Liver (tissue), 9 donors: ENCODE data around the gene MICAL2. TPM values are rescaled to one million over a fixed set of nuclear protein-coding genes. Genes with fewer than 3 reads are reported as not detected.

ENCODE experiments used
- DNase-seq: peaks from one replicate; pipeline ENCODE4 v3.0.0-alpha.2; 2017; ENCODE audit warnings: low spot score
- H3K27ac ChIP-seq, 2 donors: one replicate each; pipeline ENCODE4 v1.7.0; 2013; ENCODE audit warnings: inconsistent platforms in 2 of 2, low read length in 2 of 2, control low read depth in 1 of 2, low read depth in 1 of 2, mild to moderate bottlenecking in 1 of 2
- H3K27me3 ChIP-seq, 4 donors: one replicate each; pipeline versions ENCODE4 v1.6.1 to v1.7.0; 2013; ENCODE audit warnings: low read length in 3 of 4, inconsistent platforms in 1 of 4, mild to moderate bottlenecking in 1 of 4, moderate library complexity in 1 of 4; ENCODE audit not compliant: control insufficient read depth in 4 of 4, insufficient read depth in 4 of 4
- H3K36me3 ChIP-seq, 4 donors: one replicate each; pipeline versions ENCODE4 v1.6.1 to v1.7.0; 2013; ENCODE audit warnings: low read length in 3 of 4, mild to moderate bottlenecking in 3 of 4, low read depth in 1 of 4, moderate library complexity in 1 of 4; ENCODE audit not compliant: control insufficient read depth in 4 of 4, insufficient read depth in 3 of 4
- H3K4me1 ChIP-seq, 4 donors: one replicate each; pipeline versions ENCODE4 v1.6.1 to v1.7.0; 2013; ENCODE audit warnings: low read length in 3 of 4, mild to moderate bottlenecking in 3 of 4, moderate library complexity in 1 of 4; ENCODE audit not compliant: control insufficient read depth in 4 of 4, insufficient read depth in 4 of 4
- H3K4me3 ChIP-seq, 3 donors: one replicate each; pipeline versions ENCODE4 v1.6.1 to v1.7.0; 2013; ENCODE audit warnings: low read length in 3 of 3, control low read depth in 1 of 3, low read depth in 1 of 3, mild to moderate bottlenecking in 1 of 3
- H3K9ac ChIP-seq, 2 donors: one replicate each; pipeline ENCODE4 v1.7.0; 2013; ENCODE audit warnings: low read length in 2 of 2, mild to moderate bottlenecking in 2 of 2, moderate library complexity in 2 of 2, control low read depth in 1 of 2, low read depth in 1 of 2
- H3K9me3 ChIP-seq, 4 donors: one replicate each; pipeline versions ENCODE4 v1.6.1 to v1.7.0; 2013; ENCODE audit warnings: low read length in 3 of 4; ENCODE audit not compliant: control insufficient read depth in 4 of 4
- GABPA ChIP-seq, 2 donors: IDR thresholded peaks in 1 of 2; conservative IDR thresholded peaks in 1 of 2; 2 replicates each; pipeline ENCODE4 v1.6.1; 2016; ENCODE audit warnings: antibody characterized with exemption in 2 of 2, mild to moderate bottlenecking in 1 of 2, moderate library complexity in 1 of 2
- HNF4A ChIP-seq, 2 donors: conservative IDR thresholded peaks; 2 replicates each; pipeline ENCODE4 v1.6.1; 2016; ENCODE audit warnings: antibody characterized with exemption in 2 of 2, mild to moderate bottlenecking in 2 of 2
- JUND ChIP-seq, 2 donors: IDR thresholded peaks; 2 replicates each; pipeline ENCODE4 v1.6.1; 2016; ENCODE audit warnings: antibody characterized with exemption in 2 of 2
- NR2F2 ChIP-seq: IDR thresholded peaks from 2 replicates; pipeline ENCODE4 v1.6.1; 2016; ENCODE audit warnings: antibody characterized with exemption
- RAD21 ChIP-seq, 2 donors: IDR thresholded peaks; 2 replicates each; pipeline ENCODE4 v1.6.1; 2016; ENCODE audit warnings: antibody characterized with exemption in 2 of 2, mild to moderate bottlenecking in 2 of 2
- SP1 ChIP-seq: IDR thresholded peaks from 2 replicates; pipeline ENCODE4 v1.6.1; 2018; ENCODE audit warnings: antibody characterized with exemption, mild to moderate bottlenecking
- WGBS: extraction: QIAGEN DNeasy Blood & Tissue Kit; methylation state at CpG from one replicate; pipeline ENCODE4 v1.1.7; 2013; 5-methylcytosine and 5-hydroxymethylcytosine counted together
- polyA plus RNA-seq, 2 donors: library from polyadenylated mRNA; stranded (reverse) in 1 of 2; unstranded in 1 of 2; fragments of 200-250 nt in 1 of 2; fragments of >200 nt in 1 of 2; fragmentation: Nextera tagmentation in 1 of 2; extraction: Ambion mirVana in 1 of 2; gene quantifications; one replicate each; pipeline versions ENCODE4 v1.2.1 to v1.2.3, GENCODE V29; 2013 to 2015
- total RNA-seq, 2 donors: library from RNA; depleted of rRNA; stranded (reverse); fragments of >200 nt; gene quantifications; one replicate each; pipeline ENCODE4 v1.2.3, GENCODE V29; 2014
- TF ChIP-seq, protein P1 (sequence below): IDR thresholded peaks from 2 replicates; pipeline ENCODE4 v1.6.1; 2016; ENCODE audit warnings: antibody characterized with exemption
- TF ChIP-seq, protein P2 (sequence below): IDR thresholded peaks from 2 replicates; pipeline ENCODE4 v1.6.1; 2016; ENCODE audit warnings: antibody characterized with exemption
- TF ChIP-seq, protein P3 (sequence below): IDR thresholded peaks from 2 replicates; pipeline ENCODE4 v1.6.1; 2016; ENCODE audit warnings: antibody characterized with exemption
- TF ChIP-seq, protein P4 (sequence below): IDR thresholded peaks from 2 replicates; pipeline ENCODE4 v1.6.1; 2016; ENCODE audit warnings: antibody characterized with exemption, mild to moderate bottlenecking
- TF ChIP-seq, protein P5 (sequence below): fragments of 150-350 bp; IDR thresholded peaks from 2 replicates; pipeline ENCODE4 v1.5.1; 2017; ENCODE audit warnings: improper control_type of control experiment, low read depth, low read length; ENCODE audit not compliant: missing input control
- donor health status: healthy.
- donor health status: healthy.
- donor health status: healthy.
- donor health status: healthy.
- donor health status: healthy.

Gene MICAL2
- total and polyA plus RNA-seq, 4 donors, result 17.5 to 113 (median 42.9) TPM

DNA sequence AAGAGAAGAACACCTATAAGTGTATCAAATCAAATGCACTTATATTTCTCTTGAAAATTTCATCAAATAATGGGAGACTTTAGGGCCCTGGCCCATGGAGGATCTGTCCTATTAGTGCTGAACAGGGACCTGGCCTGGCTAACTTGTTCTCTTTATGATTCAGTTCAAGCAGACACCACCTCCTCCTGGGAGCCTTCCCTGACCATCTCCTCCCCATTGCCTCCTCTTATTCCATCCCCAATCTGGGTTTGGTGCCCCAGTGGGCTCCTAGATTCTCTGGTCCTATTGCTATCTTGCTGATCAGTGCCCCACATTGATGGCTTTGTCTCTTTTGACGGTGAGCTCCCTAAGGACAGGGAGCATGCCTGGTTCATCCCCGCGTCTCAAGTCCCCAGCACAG is 60.1 kb downstream of the MICAL2 start:
- Histone ChIP-seq H3K9ac (no peak overlapping the region), H3K27ac (no peak overlapping the region), H3K4me1 (no peaks in the 10 kb centered on the region), H3K36me3 (peaks cover 0 to 2% (median 0%) of the 10 kb centered on the region in 4 donors), H3K4me3 (no peak overlapping the region), H3K27me3 (no peaks in the 10 kb centered on the region), H3K9me3 (peaks cover 0 to 1% (median 0%) of the 10 kb centered on the region in 4 donors)
- no peak for TF ChIP-seq JUND (IDR thresholded peaks at IDR 0.05)
- TF ChIP-seq, protein P1, sequence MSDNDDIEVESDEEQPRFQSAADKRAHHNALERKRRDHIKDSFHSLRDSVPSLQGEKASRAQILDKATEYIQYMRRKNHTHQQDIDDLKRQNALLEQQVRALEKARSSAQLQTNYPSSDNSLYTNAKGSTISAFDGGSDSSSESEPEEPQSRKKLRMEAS, result no peak
- no peak for TF ChIP-seq GABPA (IDR thresholded peaks at IDR 0.05 in 1 of 2, conservative IDR thresholded peaks at IDR 0.05 in 1 of 2)
- DNase-seq, result no peak
- 93% methylated on average over 3 of the region's 3 CpGs for WGBS

DNA sequence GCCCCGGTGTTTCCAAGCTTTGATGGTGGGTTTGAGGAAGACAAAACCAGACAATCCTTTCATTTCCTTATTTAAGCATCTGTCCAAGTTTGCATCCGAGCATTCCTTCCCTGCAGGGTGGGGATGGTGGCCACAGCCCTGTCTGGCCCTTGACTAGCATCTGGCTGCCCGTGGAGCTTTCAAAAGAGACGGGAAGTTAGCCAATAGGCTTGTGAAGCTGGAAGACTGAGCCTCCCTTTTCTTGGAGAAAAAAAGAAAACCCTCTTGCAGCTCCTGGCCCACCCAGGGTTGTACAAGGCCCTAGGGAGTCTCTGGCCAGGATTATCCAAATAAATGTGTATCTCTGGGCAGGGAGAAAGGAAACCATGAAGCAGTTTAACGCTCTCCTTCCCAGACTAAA is 60.6 kb downstream of the MICAL2 start:
- WGBS, result 82% methylated on average over 5 of the region's 5 CpGs
- Histone ChIP-seq H3K9ac (no peak overlapping the region), H3K36me3 (peaks cover 0 to 2% (median 0%) of the 10 kb centered on the region in 4 donors), H3K4me3 (no peak overlapping the region), H3K9me3 (peaks cover 0 to 1% (median 0%) of the 10 kb centered on the region in 4 donors), H3K27me3 (no peaks in the 10 kb centered on the region), H3K27ac (no peak overlapping the region), H3K4me1 (no peaks in the 10 kb centered on the region)
- TF ChIP-seq SP1 (no peak), GABPA (IDR thresholded peaks at IDR 0.05 in 1 of 2, conservative IDR thresholded peaks at IDR 0.05 in 1 of 2) (no peak)
- DNase-seq, result no peak

DNA sequence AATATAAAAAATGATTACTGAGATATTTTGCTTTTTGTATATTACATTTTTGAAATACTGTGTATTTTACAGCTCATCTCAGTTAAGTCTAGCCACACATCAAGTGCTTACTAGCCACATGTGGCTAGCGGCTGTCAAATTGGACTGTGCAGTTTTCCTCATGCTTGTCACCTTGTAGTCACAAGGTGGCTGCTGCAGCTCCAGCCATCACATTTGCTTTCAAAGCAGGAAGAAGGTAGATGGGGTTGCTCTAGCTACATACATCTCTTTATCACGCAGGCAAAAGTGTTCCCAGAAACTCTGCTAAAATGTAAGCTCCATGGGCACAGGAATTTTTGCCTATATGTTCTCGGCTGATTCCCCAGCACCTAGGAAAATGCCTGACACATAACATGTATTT is 61.5 kb downstream of the MICAL2 start:
- Histone ChIP-seq H3K4me1 (no peaks in the 10 kb centered on the region), H3K27ac (no peak overlapping the region), H3K27me3 (no peaks in the 10 kb centered on the region), H3K4me3 (no peak overlapping the region), H3K36me3 (peaks cover 0 to 5% (median 0%) of the 10 kb centered on the region in 4 donors), H3K9me3 (peaks cover 0 to 1% (median 0%) of the 10 kb centered on the region in 4 donors), H3K9ac (no peak overlapping the region)
- TF ChIP-seq RAD21 (IDR thresholded peaks at IDR 0.05) (no peak), HNF4A (conservative IDR thresholded peaks at IDR 0.05) (no peak), NR2F2 (no peak), SP1 (no peak)
- TF ChIP-seq, protein P2, sequence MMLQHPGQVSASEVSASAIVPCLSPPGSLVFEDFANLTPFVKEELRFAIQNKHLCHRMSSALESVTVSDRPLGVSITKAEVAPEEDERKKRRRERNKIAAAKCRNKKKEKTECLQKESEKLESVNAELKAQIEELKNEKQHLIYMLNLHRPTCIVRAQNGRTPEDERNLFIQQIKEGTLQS, result no peak
- TF ChIP-seq, protein P1, result no peak
- TF ChIP-seq, protein P3, sequence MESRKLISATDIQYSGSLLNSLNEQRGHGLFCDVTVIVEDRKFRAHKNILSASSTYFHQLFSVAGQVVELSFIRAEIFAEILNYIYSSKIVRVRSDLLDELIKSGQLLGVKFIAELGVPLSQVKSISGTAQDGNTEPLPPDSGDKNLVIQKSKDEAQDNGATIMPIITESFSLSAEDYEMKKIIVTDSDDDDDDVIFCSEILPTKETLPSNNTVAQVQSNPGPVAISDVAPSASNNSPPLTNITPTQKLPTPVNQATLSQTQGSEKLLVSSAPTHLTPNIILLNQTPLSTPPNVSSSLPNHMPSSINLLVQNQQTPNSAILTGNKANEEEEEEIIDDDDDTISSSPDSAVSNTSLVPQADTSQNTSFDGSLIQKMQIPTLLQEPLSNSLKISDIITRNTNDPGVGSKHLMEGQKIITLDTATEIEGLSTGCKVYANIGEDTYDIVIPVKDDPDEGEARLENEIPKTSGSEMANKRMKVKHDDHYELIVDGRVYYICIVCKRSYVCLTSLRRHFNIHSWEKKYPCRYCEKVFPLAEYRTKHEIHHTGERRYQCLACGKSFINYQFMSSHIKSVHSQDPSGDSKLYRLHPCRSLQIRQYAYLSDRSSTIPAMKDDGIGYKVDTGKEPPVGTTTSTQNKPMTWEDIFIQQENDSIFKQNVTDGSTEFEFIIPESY, result no peak
- TF ChIP-seq, protein P4, sequence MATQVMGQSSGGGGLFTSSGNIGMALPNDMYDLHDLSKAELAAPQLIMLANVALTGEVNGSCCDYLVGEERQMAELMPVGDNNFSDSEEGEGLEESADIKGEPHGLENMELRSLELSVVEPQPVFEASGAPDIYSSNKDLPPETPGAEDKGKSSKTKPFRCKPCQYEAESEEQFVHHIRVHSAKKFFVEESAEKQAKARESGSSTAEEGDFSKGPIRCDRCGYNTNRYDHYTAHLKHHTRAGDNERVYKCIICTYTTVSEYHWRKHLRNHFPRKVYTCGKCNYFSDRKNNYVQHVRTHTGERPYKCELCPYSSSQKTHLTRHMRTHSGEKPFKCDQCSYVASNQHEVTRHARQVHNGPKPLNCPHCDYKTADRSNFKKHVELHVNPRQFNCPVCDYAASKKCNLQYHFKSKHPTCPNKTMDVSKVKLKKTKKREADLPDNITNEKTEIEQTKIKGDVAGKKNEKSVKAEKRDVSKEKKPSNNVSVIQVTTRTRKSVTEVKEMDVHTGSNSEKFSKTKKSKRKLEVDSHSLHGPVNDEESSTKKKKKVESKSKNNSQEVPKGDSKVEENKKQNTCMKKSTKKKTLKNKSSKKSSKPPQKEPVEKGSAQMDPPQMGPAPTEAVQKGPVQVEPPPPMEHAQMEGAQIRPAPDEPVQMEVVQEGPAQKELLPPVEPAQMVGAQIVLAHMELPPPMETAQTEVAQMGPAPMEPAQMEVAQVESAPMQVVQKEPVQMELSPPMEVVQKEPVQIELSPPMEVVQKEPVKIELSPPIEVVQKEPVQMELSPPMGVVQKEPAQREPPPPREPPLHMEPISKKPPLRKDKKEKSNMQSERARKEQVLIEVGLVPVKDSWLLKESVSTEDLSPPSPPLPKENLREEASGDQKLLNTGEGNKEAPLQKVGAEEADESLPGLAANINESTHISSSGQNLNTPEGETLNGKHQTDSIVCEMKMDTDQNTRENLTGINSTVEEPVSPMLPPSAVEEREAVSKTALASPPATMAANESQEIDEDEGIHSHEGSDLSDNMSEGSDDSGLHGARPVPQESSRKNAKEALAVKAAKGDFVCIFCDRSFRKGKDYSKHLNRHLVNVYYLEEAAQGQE, result no peak
- TF ChIP-seq, protein P5, sequence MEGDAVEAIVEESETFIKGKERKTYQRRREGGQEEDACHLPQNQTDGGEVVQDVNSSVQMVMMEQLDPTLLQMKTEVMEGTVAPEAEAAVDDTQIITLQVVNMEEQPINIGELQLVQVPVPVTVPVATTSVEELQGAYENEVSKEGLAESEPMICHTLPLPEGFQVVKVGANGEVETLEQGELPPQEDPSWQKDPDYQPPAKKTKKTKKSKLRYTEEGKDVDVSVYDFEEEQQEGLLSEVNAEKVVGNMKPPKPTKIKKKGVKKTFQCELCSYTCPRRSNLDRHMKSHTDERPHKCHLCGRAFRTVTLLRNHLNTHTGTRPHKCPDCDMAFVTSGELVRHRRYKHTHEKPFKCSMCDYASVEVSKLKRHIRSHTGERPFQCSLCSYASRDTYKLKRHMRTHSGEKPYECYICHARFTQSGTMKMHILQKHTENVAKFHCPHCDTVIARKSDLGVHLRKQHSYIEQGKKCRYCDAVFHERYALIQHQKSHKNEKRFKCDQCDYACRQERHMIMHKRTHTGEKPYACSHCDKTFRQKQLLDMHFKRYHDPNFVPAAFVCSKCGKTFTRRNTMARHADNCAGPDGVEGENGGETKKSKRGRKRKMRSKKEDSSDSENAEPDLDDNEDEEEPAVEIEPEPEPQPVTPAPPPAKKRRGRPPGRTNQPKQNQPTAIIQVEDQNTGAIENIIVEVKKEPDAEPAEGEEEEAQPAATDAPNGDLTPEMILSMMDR, result no peak
- no peak for DNase-seq
- WGBS, result 98% methylated on average over 3 of the region's 3 CpGs
